Kidney epithelial cell (primary cell): Measurements from ENCODE around the gene IQCH. TPM values are rescaled to one million over a fixed set of nuclear protein-coding genes. Genes with fewer than 3 reads are reported as not detected.

Experiments used
- DNase-seq: peaks from one replicate; pipeline ENCODE4 v3.0.0-alpha.2; 2010; ENCODE audit warnings: low read depth
- H3K27me3 ChIP-seq: 2 replicates; pipeline ENCODE4 v1.6.0; 2011; ENCODE audit warnings: low read length; ENCODE audit not compliant: control insufficient read depth, insufficient read depth
- H3K36me3 ChIP-seq: 2 replicates; pipeline ENCODE4 v1.5.1; 2011; ENCODE audit warnings: low read length; ENCODE audit not compliant: control insufficient read depth, insufficient read depth
- H3K4me3 ChIP-seq: 2 replicates; pipeline ENCODE4 v1.5.1; 2011; ENCODE audit warnings: low read depth, mild to moderate bottlenecking, control low read depth, low read length
- CTCF ChIP-seq: IDR thresholded peaks from 2 replicates; pipeline ENCODE4 v1.5.1; 2011; ENCODE audit warnings: mild to moderate bottlenecking, moderate library complexity, low read length, control low read depth, inconsistent platforms; ENCODE audit not compliant: insufficient read depth, poor library complexity, severe bottlenecking
- total RNA-seq: library from RNA; depleted of rRNA; stranded (reverse); fragments of >200 nt; gene quantifications from 2 replicates; pipeline ENCODE4 v1.2.3, GENCODE V29; 2015

Gene IQCH
- total RNA-seq, 1 donor from 2014 or later = 6.3 TPM

- no peak for DNase-seq
- no peak for TF ChIP-seq CTCF
- no peaks in the 10 kb centered on the region for H3K27me3 ChIP-seq
- no peak overlapping the region for H3K4me3 ChIP-seq
- no peaks in the 10 kb centered on the region for H3K36me3 ChIP-seq
Measured at GRCh38 chr15:67515090-67515489, 260.5 kb downstream of the IQCH start.

DNA sequence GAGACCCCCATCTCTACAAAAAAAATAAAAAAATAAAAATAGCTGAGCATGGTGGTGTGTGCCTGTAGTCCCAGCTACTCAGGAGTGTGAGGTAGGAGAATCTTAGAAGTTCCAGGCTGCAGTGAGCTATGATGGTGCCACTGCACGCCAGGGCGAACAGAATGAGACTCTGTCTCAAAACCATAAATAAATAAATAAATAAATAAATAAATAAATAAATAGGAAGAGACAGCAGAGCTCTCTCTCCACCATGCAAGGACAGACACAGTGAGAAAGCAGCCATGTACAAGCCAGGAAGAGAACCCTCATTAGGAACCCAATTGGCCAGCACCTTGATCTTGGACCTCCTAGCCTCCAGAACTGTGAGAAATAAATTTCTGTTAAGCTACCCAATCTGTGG, 261.0 kb downstream of the IQCH start:
- H3K36me3 ChIP-seq = no peaks in the 10 kb centered on the region
- TF ChIP-seq CTCF = no peak
- H3K4me3 ChIP-seq = no peak overlapping the region
- DNase-seq = no peak
- H3K27me3 ChIP-seq = no peaks in the 10 kb centered on the region

DNA sequence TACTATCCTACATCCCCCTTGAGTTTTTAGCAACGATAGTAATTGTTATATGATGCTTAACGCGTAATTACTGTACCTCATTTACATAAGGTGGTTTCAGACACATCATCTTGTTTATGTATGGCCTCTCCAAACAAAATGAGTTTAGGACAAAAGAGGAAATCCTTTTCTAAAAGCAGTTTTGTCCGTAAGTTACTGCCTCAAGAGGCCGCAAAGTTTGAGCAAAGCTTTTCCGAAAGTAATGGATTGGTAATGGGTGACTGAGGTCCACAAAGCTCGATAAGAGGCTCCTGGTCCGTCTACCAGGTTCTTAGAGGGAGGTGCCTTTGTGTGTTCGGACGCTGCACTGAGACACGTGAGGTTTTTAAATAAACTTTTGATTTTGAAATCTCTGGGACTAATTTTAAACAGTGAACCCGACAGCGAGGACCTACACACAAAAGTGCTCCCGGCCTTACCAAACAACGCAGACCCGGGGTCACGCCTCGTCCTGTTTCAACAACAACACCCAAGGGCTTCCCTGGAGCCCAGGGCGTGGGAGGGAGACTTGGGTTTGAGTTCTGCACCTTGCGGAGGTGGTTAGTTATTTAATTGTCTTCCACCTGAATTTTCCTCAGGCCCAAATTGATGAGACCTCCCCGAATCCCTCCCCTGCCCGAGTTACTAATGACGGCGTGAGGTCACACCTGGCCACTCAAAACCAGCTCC, 265.9 kb downstream of the IQCH start:
- Histone ChIP-seq H3K36me3 (no peaks in the 10 kb centered on the region), H3K27me3 (no peaks in the 10 kb centered on the region), H3K4me3 (peak overlapping the region; percentile 82)
- no peak for TF ChIP-seq CTCF
- DNase-seq = no peak

DNA sequence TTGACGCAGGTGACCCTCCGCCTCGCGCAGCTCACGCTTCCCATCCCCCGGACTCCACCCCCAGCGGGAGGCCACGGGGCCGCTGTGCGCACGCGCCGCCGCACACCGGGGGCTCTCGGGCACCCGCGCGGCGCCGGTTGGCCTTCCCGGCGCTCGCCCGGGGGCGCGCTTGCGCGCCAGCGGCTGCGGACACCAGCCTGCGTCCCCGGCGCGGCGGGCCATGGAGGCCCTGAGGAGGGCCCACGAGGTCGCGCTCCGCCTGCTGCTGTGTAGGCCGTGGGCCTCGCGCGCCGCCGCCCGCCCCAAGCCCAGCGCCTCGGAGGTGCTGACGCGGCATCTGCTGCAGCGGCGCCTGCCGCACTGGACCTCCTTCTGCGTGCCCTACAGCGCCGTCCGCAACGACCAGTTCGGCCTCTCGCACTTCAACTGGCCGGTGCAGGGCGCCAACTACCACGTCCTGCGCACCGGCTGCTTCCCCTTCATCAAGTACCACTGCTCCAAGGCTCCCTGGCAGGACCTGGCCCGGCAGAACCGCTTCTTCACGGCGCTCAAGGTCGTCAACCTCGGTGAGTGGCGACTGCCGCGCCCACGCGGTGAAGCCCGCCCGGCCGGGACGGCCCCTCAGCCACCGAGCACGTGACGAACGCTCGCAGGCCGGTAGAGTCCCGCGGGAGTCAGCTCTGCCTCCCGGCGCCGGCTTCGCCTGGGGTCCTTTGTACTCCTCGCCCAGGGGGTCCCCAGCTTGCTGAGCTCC, 266.6 kb downstream of the IQCH start, which contains the start of gene C15orf61:
C15orf61 (plus strand) TSS at position 103 of the 754 bp plus-strand sequence; CDS start at position 221, 118 bp downstream.
- H3K4me3 ChIP-seq = peak within 1 kb of the TSS; percentile 82
- DNase-seq = no peak
- H3K27me3 ChIP-seq = no peaks in the 10 kb centered on the region
- no peaks in the 10 kb centered on the region for H3K36me3 ChIP-seq
- no peak for TF ChIP-seq CTCF

GRCh38 chr15:67521783-67522568, 267.4 kb downstream of the IQCH start:
- DNase-seq = no peak
- Histone ChIP-seq H3K27me3 (no peaks in the 10 kb centered on the region), H3K4me3 (peak overlapping the region; percentile 82), H3K36me3 (no peaks in the 10 kb centered on the region)
- no peak for TF ChIP-seq CTCF
